NOMO-1 (cell line): ENCODE measurements around the gene JAK3.
"Not testable (repeated sequence)": the region's sequence is repeated elsewhere in the genome, so short reads cannot be mapped to it uniquely, and the experiment has no call there.

Experiments
- DNase-seq, 2 experiments: peaks; one replicate each; lab custom pipeline; 2025; ENCODE audit not compliant: unreplicated experiment in 2 of 2; lab: John Stamatoyannopoulos, UW

JAK3 gene

GRCh38 chr19:17778968-17779929 is 68.5 kb downstream of the JAK3 start:
- DNase-seq = no peak

GRCh38 chr19:17778251-17778967 is 69.4 kb downstream of the JAK3 start:
- DNase-seq = no peak

- DNase-seq = not testable (repeated sequence)
Observed at GRCh38 chr19:17777840-17778239, 69.9 kb downstream of the JAK3 start.

GRCh38 chr19:17775991-17776803 is 71.6 kb downstream of the JAK3 start:
- no peak for DNase-seq

- peak in 1 of 2 experiments; percentile 6 for DNase-seq
Observed at GRCh38 chr19:17775245-17775927, 72.4 kb downstream of the JAK3 start.
